Measurements from ENCODE around the gene RAET1G.
"Not testable (repeated sequence)": the region's sequence is repeated elsewhere in the genome, so short reads cannot be mapped to it uniquely, and the experiment has no call there.

Gene RAET1G

GRCh38 chr6:149922642-149923326 lies at the start of gene RAET1G:
RAET1G (minus strand) TSS chr6:149923121; CDS start chr6:149923010, 111 bp downstream.
- peak; percentile 87 for DNase-seq

- DNase-seq: no peak
Measured at GRCh38 chr6:149969635-149970034, 46.7 kb upstream of the RAET1G start.

GRCh38 chr6:149968909-149969308 lies 46.0 kb upstream of the RAET1G start:
- DNase-seq: not testable (repeated sequence)

- not testable (repeated sequence) for DNase-seq
Measured at GRCh38 chr6:149967999-149968398, 45.1 kb upstream of the RAET1G start.

- DNase-seq: no peak
Measured at GRCh38 chr6:149967591-149967990, 44.7 kb upstream of the RAET1G start.

- DNase-seq: not testable (repeated sequence)
Measured at GRCh38 chr6:149966319-149966718, 43.4 kb upstream of the RAET1G start.

- peak; percentile 24 for DNase-seq
Measured at GRCh38 chr6:149965194-149966020, 42.5 kb upstream of the RAET1G start.

GRCh38 chr6:149964308-149965193 lies 41.6 kb upstream of the RAET1G start:
- DNase-seq: peak; percentile 19

GRCh38 chr6:149963462-149964307 lies 40.8 kb upstream of the RAET1G start, which contains the start of gene ULBP1:
ULBP1 (plus strand) TSS chr6:149963943; CDS start chr6:149964050, 107 bp downstream.
- DNase-seq: peak; percentile 85

GRCh38 chr6:149963212-149963461 lies 40.2 kb upstream of the RAET1G start:
- DNase-seq: peak; percentile 58

- no peak for DNase-seq
Measured at GRCh38 chr6:149962461-149963211, 39.7 kb upstream of the RAET1G start.

GRCh38 chr6:149961728-149962425 lies 39.0 kb upstream of the RAET1G start:
- DNase-seq: peak; percentile 37

- DNase-seq: no peak
Measured at GRCh38 chr6:149960488-149960887, 37.6 kb upstream of the RAET1G start.

- DNase-seq: not testable (repeated sequence)
Measured at GRCh38 chr6:149959806-149960205, 36.9 kb upstream of the RAET1G start.

GRCh38 chr6:149958124-149958523 lies 35.2 kb upstream of the RAET1G start:
- DNase-seq: not testable (repeated sequence)

- DNase-seq: not testable (repeated sequence)
Measured at GRCh38 chr6:149955654-149956317, 32.9 kb upstream of the RAET1G start.

GRCh38 chr6:149954984-149955653 lies 32.2 kb upstream of the RAET1G start:
- DNase-seq: not testable (repeated sequence)

- DNase-seq: not testable (repeated sequence)
Measured at GRCh38 chr6:149954328-149954983, 31.5 kb upstream of the RAET1G start.

- not testable (repeated sequence) for DNase-seq
Measured at GRCh38 chr6:149953934-149954327, 31.0 kb upstream of the RAET1G start.

All from stimulated activated CD4-positive, alpha-beta T cell treated with anti-CD3 and anti-CD28 coated beads, Interleukin-4, amount 100 ng/mL, for 24 hours (primary cell).